GM12864 (cell line): ENCODE data around the gene DIAPH2.

Source experiments
- DNase-seq: peaks from one replicate; pipeline ENCODE4 v3.0.0-alpha.2; 2011; ENCODE audit warnings: low read depth
- H3K4me3 ChIP-seq: 2 replicates; pipeline ENCODE4 v1.5.1; 2011; ENCODE audit warnings: mild to moderate bottlenecking, low read depth, low read length, control low read depth
- CTCF ChIP-seq: IDR thresholded peaks from 2 replicates; pipeline ENCODE4 v1.5.1; 2011; ENCODE audit warnings: low read depth, mild to moderate bottlenecking, moderate library complexity, low read length, control low read depth, inconsistent platforms; ENCODE audit errors: missing control alignments

Gene DIAPH2

GRCh38 chrX:96792047-96792446 is 107.4 kb downstream of the DIAPH2 start:
- no peak overlapping the region for H3K4me3 ChIP-seq
- no peak for TF ChIP-seq CTCF
- no peak for DNase-seq

- DNase-seq = no peak
- H3K4me3 ChIP-seq = no peak overlapping the region
- TF ChIP-seq CTCF = no peak
These were observed 114.3 kb downstream of the DIAPH2 start for GRCh38 chrX:96798982-96799381.

- TF ChIP-seq CTCF = no peak
- no peak overlapping the region for H3K4me3 ChIP-seq
- no peak for DNase-seq
These were observed 122.7 kb downstream of the DIAPH2 start for GRCh38 chrX:96807318-96807717.

- no peak overlapping the region for H3K4me3 ChIP-seq
- no peak for TF ChIP-seq CTCF
- no peak for DNase-seq
These were observed 136.3 kb downstream of the DIAPH2 start for GRCh38 chrX:96820935-96821334.

- no peak for DNase-seq
- no peak for TF ChIP-seq CTCF
- no peak overlapping the region for H3K4me3 ChIP-seq
These were observed 139.5 kb downstream of the DIAPH2 start for GRCh38 chrX:96824166-96824565.

- TF ChIP-seq CTCF = no peak
- DNase-seq = no peak
- no peak overlapping the region for H3K4me3 ChIP-seq
These were observed 148.7 kb downstream of the DIAPH2 start for GRCh38 chrX:96833333-96833732.

GRCh38 chrX:96834137-96834536 is 149.5 kb downstream of the DIAPH2 start:
- no peak overlapping the region for H3K4me3 ChIP-seq
- TF ChIP-seq CTCF = no peak
- no peak for DNase-seq
